B cell (primary cell): ENCODE data around the gene CALML6.

Source experiments
- EZH2 ChIP-seq: IDR thresholded peaks from 2 replicates; pipeline ENCODE4 v1.6.1; 2012; ENCODE audit warnings: borderline replicate concordance, low read depth, mild to moderate bottlenecking, moderate library complexity, low read length; ENCODE audit not compliant: insufficient read depth, poor library complexity, severe bottlenecking
- TF ChIP-seq, protein P1 (sequence below): fragments of 200-600 bp; IDR thresholded peaks from one replicate; pipeline ENCODE4 v1.8.0; 2022; ENCODE audit warnings: antibody characterized with exemption, mild to moderate bottlenecking

DNA sequence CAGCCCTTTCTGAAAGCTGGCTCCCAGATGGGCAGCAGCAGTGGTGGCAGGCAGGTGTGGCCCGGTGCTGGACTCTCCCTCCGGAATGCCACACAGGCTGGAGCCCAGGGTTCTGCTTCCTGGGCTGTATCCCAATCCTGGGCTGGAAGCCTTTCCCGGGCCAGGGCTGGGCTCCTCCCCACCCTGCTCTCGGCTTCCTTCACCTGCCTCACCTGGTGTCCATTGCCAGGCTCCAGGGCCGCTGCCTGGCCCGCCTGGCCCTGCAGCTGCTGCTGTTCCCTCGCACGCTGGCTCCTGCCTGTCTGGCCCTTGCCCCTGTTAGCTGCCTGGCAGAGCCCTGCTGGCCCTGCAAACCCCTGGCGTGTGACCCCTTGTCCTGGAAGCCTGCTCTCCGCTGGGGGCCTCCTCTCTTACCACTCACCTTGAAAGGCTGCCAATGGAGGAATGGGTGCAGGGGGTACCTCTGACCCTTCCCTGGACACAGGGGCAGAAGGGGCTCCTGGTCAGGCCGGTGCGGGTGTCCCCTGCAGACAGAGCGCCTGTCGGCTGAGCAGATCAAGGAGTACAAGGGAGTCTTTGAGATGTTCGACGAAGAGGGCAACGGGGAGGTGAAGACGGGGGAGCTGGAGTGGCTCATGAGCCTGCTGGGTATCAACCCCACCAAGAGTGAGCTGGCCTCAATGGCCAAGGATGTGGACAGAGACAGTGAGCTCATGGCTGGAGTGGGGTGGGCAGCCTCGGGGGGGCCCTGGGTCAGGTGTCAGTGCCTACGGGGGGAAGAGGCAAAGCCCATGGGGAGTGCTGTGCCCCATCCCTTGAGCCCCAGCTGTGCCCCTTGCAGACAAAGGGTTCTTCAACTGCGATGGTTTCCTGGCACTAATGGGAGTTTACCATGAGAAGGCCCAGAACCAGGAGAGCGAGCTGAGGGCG is 1.1 kb downstream of the CALML6 start:
- TF ChIP-seq, protein P1, sequence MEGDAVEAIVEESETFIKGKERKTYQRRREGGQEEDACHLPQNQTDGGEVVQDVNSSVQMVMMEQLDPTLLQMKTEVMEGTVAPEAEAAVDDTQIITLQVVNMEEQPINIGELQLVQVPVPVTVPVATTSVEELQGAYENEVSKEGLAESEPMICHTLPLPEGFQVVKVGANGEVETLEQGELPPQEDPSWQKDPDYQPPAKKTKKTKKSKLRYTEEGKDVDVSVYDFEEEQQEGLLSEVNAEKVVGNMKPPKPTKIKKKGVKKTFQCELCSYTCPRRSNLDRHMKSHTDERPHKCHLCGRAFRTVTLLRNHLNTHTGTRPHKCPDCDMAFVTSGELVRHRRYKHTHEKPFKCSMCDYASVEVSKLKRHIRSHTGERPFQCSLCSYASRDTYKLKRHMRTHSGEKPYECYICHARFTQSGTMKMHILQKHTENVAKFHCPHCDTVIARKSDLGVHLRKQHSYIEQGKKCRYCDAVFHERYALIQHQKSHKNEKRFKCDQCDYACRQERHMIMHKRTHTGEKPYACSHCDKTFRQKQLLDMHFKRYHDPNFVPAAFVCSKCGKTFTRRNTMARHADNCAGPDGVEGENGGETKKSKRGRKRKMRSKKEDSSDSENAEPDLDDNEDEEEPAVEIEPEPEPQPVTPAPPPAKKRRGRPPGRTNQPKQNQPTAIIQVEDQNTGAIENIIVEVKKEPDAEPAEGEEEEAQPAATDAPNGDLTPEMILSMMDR = no peak
- TF ChIP-seq EZH2 = no peak
